GM12891 (cell line): ENCODE data around the gene SERPINH1.

Source experiments
- PAX5 ChIP-seq: IDR thresholded peaks from 2 replicates; pipeline ENCODE4 v1.6.1; 2011; ENCODE audit warnings: low read length, moderate library complexity, mild to moderate bottlenecking; ENCODE audit not compliant: insufficient read depth, severe bottlenecking
- POLR2A ChIP-seq: IDR thresholded peaks from 2 replicates; pipeline ENCODE4 v1.6.1; 2011; ENCODE audit warnings: low read depth, low read length, control low read depth
- POLR2AphosphoS5 ChIP-seq: IDR thresholded peaks from 2 replicates; pipeline ENCODE4 v1.6.1; 2011; ENCODE audit warnings: low read depth, low read length, control low read depth
- POU2F2 ChIP-seq: IDR thresholded peaks from 2 replicates; pipeline ENCODE4 v1.6.1; 2011; ENCODE audit warnings: low read depth, mild to moderate bottlenecking, control low read depth, low read length, moderate library complexity
- SPI1 ChIP-seq: IDR thresholded peaks from 2 replicates; pipeline ENCODE4 v1.6.1; 2011; ENCODE audit warnings: low read depth, low read length, control low read depth
- TAF1 ChIP-seq: IDR thresholded peaks from 2 replicates; pipeline ENCODE4 v1.6.1; 2011; ENCODE audit warnings: low read depth, low read length, control low read depth

GRCh38 chr11:75574698-75575602 is 12.9 kb downstream of the SERPINH1 start:
- TF ChIP-seq POLR2A (no peak), POLR2AphosphoS5 (no peak), TAF1 (no peak), SPI1 (no peak), POU2F2 (no peak), PAX5 (no peak)
